DOHH2 (cell line): Measurements from ENCODE around the gene ONECUT1.

Experiments
- EZH2phosphoT487 ChIP-seq: fragments of 200-600 bp; sonication (generic); IDR thresholded peaks from 2 replicates; pipeline ENCODE4 v1.6.1; 2017; ENCODE audit warnings: borderline replicate concordance, mild to moderate bottlenecking, antibody characterized with exemption, low read length, moderate library complexity, mixed read lengths
- TF ChIP-seq, protein P1 (sequence below): fragments of 200-600 bp; sonication (generic); IDR thresholded peaks from one replicate; pipeline ENCODE4 v1.5.1; 2014; ENCODE audit warnings: antibody characterized with exemption, mild to moderate bottlenecking, low read depth, low read length; ENCODE audit not compliant: poor library complexity, severe bottlenecking

DNA sequence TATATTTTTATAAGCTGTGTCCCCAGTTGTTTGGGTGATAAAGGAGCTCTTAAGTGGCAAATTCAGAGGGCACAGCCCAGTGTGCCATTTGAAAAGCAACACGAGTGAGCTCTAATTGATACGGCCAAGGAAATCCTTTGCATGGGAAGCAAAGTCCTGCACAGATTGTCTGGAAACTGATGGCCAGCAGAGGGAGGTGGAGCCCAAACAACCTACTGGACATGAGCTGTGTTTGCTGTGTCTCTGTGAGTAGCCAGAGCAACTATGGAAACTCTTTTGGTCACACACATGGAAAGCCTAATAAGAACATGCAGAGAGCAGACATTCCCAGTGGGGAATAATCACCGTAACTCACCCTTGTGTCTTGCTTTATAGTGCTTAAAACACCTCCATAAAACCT is 24.4 kb downstream of the ONECUT1 start:
- TF ChIP-seq, protein P1, sequence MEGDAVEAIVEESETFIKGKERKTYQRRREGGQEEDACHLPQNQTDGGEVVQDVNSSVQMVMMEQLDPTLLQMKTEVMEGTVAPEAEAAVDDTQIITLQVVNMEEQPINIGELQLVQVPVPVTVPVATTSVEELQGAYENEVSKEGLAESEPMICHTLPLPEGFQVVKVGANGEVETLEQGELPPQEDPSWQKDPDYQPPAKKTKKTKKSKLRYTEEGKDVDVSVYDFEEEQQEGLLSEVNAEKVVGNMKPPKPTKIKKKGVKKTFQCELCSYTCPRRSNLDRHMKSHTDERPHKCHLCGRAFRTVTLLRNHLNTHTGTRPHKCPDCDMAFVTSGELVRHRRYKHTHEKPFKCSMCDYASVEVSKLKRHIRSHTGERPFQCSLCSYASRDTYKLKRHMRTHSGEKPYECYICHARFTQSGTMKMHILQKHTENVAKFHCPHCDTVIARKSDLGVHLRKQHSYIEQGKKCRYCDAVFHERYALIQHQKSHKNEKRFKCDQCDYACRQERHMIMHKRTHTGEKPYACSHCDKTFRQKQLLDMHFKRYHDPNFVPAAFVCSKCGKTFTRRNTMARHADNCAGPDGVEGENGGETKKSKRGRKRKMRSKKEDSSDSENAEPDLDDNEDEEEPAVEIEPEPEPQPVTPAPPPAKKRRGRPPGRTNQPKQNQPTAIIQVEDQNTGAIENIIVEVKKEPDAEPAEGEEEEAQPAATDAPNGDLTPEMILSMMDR = no peak
- TF ChIP-seq EZH2phosphoT487 = no peak
